Ishikawa (cell line): ENCODE data around the gene CYP27A1.

Source experiments
- CEBPB ChIP-seq: IDR thresholded peaks from 2 replicates; pipeline ENCODE4 v1.6.1; 2012
- CREB1 ChIP-seq: IDR thresholded peaks from 2 replicates; pipeline ENCODE4 v1.6.1; 2012; ENCODE audit warnings: low read depth
- EGR1 ChIP-seq: IDR thresholded peaks from 2 replicates; pipeline ENCODE4 v1.6.1; 2012
- EP300 ChIP-seq: IDR thresholded peaks from 2 replicates; pipeline ENCODE4 v1.6.1; 2012; ENCODE audit warnings: borderline replicate concordance
- FOXM1 ChIP-seq: IDR thresholded peaks from 2 replicates; pipeline ENCODE4 v1.6.1; 2012; ENCODE audit warnings: low read depth, borderline replicate concordance
- MAX ChIP-seq: IDR thresholded peaks from 2 replicates; pipeline ENCODE4 v1.6.1; 2012
- NFIC ChIP-seq: IDR thresholded peaks from 2 replicates; pipeline ENCODE4 v1.6.1; 2012
- RAD21 ChIP-seq: IDR thresholded peaks from 2 replicates; pipeline ENCODE4 v1.6.1; 2012; ENCODE audit warnings: low read depth
- REST ChIP-seq: IDR thresholded peaks from 2 replicates; pipeline ENCODE4 v1.6.1; 2012; ENCODE audit warnings: low read depth, mild to moderate bottlenecking
- TAF1 ChIP-seq: IDR thresholded peaks from 2 replicates; pipeline ENCODE4 v1.6.1; 2012; ENCODE audit warnings: low read depth, mild to moderate bottlenecking
- TCF12 ChIP-seq: IDR thresholded peaks from 2 replicates; pipeline ENCODE4 v1.6.1; 2012; ENCODE audit warnings: low read depth
- TEAD4 ChIP-seq: IDR thresholded peaks from 2 replicates; pipeline ENCODE4 v1.6.1; 2012
- USF1 ChIP-seq: IDR thresholded peaks from 2 replicates; pipeline ENCODE4 v1.6.1; 2012
- YY1 ChIP-seq: IDR thresholded peaks from 2 replicates; pipeline ENCODE4 v1.6.1; 2012; ENCODE audit warnings: low read depth
- ZBTB7A ChIP-seq: IDR thresholded peaks from 2 replicates; pipeline ENCODE4 v1.6.1; 2012; ENCODE audit warnings: low read depth

CYP27A1 gene

GRCh38 chr2:218821605-218822211 is 39.8 kb downstream of the CYP27A1 start:
- no peak for TF ChIP-seq USF1
- TF ChIP-seq ZBTB7A = no peak
- no peak for TF ChIP-seq RAD21
- TF ChIP-seq EGR1 = no peak
- TF ChIP-seq TEAD4 = no peak
- TF ChIP-seq CEBPB = no peak
- no peak for TF ChIP-seq MAX
- TF ChIP-seq NFIC = no peak
- no peak for TF ChIP-seq TAF1
- no peak for TF ChIP-seq YY1
- TF ChIP-seq TCF12 = no peak

- TF ChIP-seq CREB1 (no peak), EP300 (no peak), REST (no peak), MAX (no peak), TEAD4 (no peak), RAD21 (no peak), USF1 (no peak), CEBPB (no peak), EGR1 (no peak), NFIC (no peak), ZBTB7A (no peak), TCF12 (no peak), TAF1 (no peak), FOXM1 (no peak), YY1 (no peak)
Measured at GRCh38 chr2:218822622-218823021, 40.7 kb downstream of the CYP27A1 start.

GRCh38 chr2:218823196-218823855 is 41.4 kb downstream of the CYP27A1 start:
- TF ChIP-seq YY1 (no peak), NFIC (no peak), MAX (no peak), REST (no peak), TAF1 (no peak), EP300 (no peak), FOXM1 (no peak), TCF12 (no peak), TEAD4 (no peak), CEBPB (no peak)

GRCh38 chr2:218824004-218824403 is 42.1 kb downstream of the CYP27A1 start:
- TF ChIP-seq TEAD4 (no peak), NFIC (no peak), MAX (no peak), RAD21 (no peak), YY1 (no peak), FOXM1 (no peak), EGR1 (no peak), CEBPB (no peak), REST (no peak), TCF12 (no peak), ZBTB7A (no peak), TAF1 (no peak), CREB1 (no peak), USF1 (no peak), EP300 (no peak)
